Lung (tissue), 12 donors: ENCODE results near the gene TP53I3. TPM values are rescaled to one million over a fixed set of nuclear protein-coding genes. Genes with fewer than 3 reads are reported as not detected.

ENCODE experiments used
- ATAC-seq: fragments of 200-7000 bp; cut with Tn5 transposase; one replicate; pipeline ENCODE4 v1.9.1; 2020; ENCODE audit warnings: moderate number of reproducible peaks; ENCODE audit not compliant: insufficient read depth, low FRiP score
- DNase-seq, 3 donors: peaks; one replicate each; pipeline ENCODE4 v3.0.0-alpha.2; 2013 to 2017
- H3K27ac ChIP-seq, 2 donors: one replicate each; pipeline ENCODE4 v1.5.1; 2013; ENCODE audit warnings: mild to moderate bottlenecking in 2 of 2, moderate library complexity in 2 of 2, control low read depth in 1 of 2, inconsistent platforms in 1 of 2, low read depth in 1 of 2, low read length in 1 of 2
- H3K27me3 ChIP-seq, 3 donors: one replicate each; pipeline ENCODE4 v1.5.1; 2013; ENCODE audit warnings: low read length in 2 of 3; ENCODE audit not compliant: control insufficient read depth in 3 of 3, insufficient read depth in 3 of 3
- H3K36me3 ChIP-seq, 4 donors: one replicate each; pipeline ENCODE4 v1.5.1; 2013; ENCODE audit warnings: low read length in 4 of 4, mild to moderate bottlenecking in 1 of 4, moderate library complexity in 1 of 4; ENCODE audit not compliant: control insufficient read depth in 4 of 4, insufficient read depth in 4 of 4
- H3K4me1 ChIP-seq, 5 donors: one replicate each; pipeline ENCODE4 v1.5.1; 2013; ENCODE audit warnings: low read length in 5 of 5, mild to moderate bottlenecking in 2 of 5, moderate library complexity in 1 of 5; ENCODE audit not compliant: control insufficient read depth in 5 of 5, insufficient read depth in 5 of 5
- H3K4me3 ChIP-seq: one replicate; pipeline ENCODE4 v1.5.1; 2013; ENCODE audit warnings: mild to moderate bottlenecking, control low read depth, moderate library complexity
- H3K9ac ChIP-seq, 2 donors: one replicate each; pipeline ENCODE4 v1.5.1; 2013; ENCODE audit warnings: low read length in 2 of 2, control low read depth in 1 of 2; ENCODE audit not compliant: insufficient read depth in 1 of 2
- H3K9me3 ChIP-seq, 4 donors: one replicate each; pipeline ENCODE4 v1.5.1; 2013; ENCODE audit warnings: low read length in 3 of 4, mild to moderate bottlenecking in 1 of 4, moderate library complexity in 1 of 4; ENCODE audit not compliant: control insufficient read depth in 4 of 4, insufficient read depth in 3 of 4
- CTCF ChIP-seq: IDR thresholded peaks from 2 replicates; pipeline ENCODE4 v1.5.1; 2012; ENCODE audit warnings: mild to moderate bottlenecking; ENCODE audit errors: control extremely low read depth, extremely low read depth
- WGBS, 2 donors: extraction: QIAGEN DNeasy Blood & Tissue Kit; methylation state at CpG; one replicate each; pipeline ENCODE4 v1.1.7; 2013; 5-methylcytosine and 5-hydroxymethylcytosine counted together
- polyA plus RNA-seq, 2 donors: library from polyadenylated mRNA; stranded (reverse); fragments of 200-250 nt; gene quantifications; one replicate each; pipeline ENCODE4 v1.2.1, GENCODE V29; 2013
- total RNA-seq, 2 donors: library from RNA; depleted of rRNA in 1 of 2; stranded (reverse); fragments of >200 nt in 1 of 2; gene quantifications; one replicate each; pipeline ENCODE4 v1.2.1, GENCODE V29; 2014 to 2021
- donor health status: control.
- donor health status: control.
- donor health status: Bipolar disorder and iron deficiency.
- donor health status: healthy.
- donor health status: DM: yes; HTN: yes; CAD: no.

Gene TP53I3
- total and polyA plus RNA-seq, 4 donors = 35.7 to 63.8 (median 52.9) TPM

- Histone ChIP-seq H3K36me3 (peaks cover 0 to 4% (median 1%) of the 10 kb centered on the region in 4 donors), H3K4me1 (peaks cover 0 to 8% (median under 1%) of the 10 kb centered on the region in 5 donors), H3K4me3 (no peak overlapping the region), H3K9ac (no peak overlapping the region), H3K27ac (no peak overlapping the region), H3K27me3 (no peaks in the 10 kb centered on the region), H3K9me3 (no peaks in the 10 kb centered on the region)
- 39 to 49% methylated on average over 2 of the region's 2 CpGs for WGBS, 2 donors
- DNase-seq = no peak
- ATAC-seq = no peak
- TF ChIP-seq CTCF = no peak
These were observed 4.3 kb upstream of the TP53I3 start for GRCh38 chr2:24088821-24089359.

DNA sequence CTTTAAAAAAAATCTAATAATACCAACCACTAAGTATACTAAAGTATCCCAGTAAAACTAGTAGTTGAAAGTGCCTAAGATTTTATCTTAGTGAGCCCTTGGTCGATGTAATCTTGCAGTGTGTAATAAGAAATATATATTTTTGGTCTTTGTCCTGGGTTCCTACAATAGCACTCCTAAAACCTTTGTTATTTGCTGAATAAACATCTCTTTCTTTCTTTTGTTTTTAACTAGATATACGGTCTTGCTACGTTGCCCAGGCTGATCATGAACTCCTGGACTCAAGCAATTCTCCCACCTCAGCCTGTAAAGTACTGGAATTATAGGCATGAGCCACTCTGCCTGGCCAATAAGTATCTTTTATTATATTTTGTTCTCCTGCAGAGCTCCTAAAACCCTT lies 2.4 kb upstream of the TP53I3 start:
- WGBS, 2 donors = 92 to 93% methylated on average over 3 of the region's 3 CpGs
- no peak for TF ChIP-seq CTCF
- DNase-seq (no peak), ATAC-seq (no peak)
- H3K9me3 ChIP-seq = no peaks in the 10 kb centered on the region
- no peak overlapping the region for H3K4me3 ChIP-seq
- H3K27ac ChIP-seq = no peak overlapping the region
- H3K4me1 ChIP-seq = peaks cover 0 to 19% (median 5%) of the 10 kb centered on the region in 5 donors
- H3K27me3 ChIP-seq = no peaks in the 10 kb centered on the region
- no peak overlapping the region for H3K9ac ChIP-seq
- H3K36me3 ChIP-seq = peaks cover 2 to 12% (median 10%) of the 10 kb centered on the region in 4 donors

- Histone ChIP-seq H3K4me1 (peaks cover 0 to 19% (median 5%) of the 10 kb centered on the region in 5 donors), H3K27me3 (no peaks in the 10 kb centered on the region), H3K9ac (no peak overlapping the region), H3K9me3 (no peaks in the 10 kb centered on the region), H3K4me3 (no peak overlapping the region), H3K36me3 (peaks cover 2 to 16% (median 14%) of the 10 kb centered on the region in 4 donors), H3K27ac (no peak overlapping the region)
- ATAC-seq (no peak), DNase-seq (no peak)
- 93 to 94% methylated on average over 1 of the region's 1 CpG for WGBS, 2 donors
- TF ChIP-seq CTCF = no peak
These were observed 1.6 kb upstream of the TP53I3 start for GRCh38 chr2:24086241-24086640.

DNA sequence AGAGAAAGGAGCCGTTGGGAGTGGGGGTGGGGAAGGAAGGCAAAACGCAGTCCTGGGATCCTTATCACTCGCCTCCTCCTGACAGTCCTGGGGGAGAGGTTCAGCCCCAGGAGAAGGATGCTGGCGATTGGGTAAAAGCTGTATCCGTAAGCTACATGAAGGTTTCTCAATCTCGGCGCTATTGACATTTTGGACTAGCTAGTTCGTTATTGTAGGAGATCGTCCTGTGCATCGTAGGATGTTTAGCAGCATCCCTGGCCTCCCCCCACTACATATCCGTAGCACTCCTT lies 511 bp upstream of the TP53I3 start:
- Histone ChIP-seq H3K27me3 (no peaks in the 10 kb centered on the region), H3K9ac (peak overlapping the region; percentile 42 to 96), H3K9me3 (no peaks in the 10 kb centered on the region), H3K27ac (peak overlapping the region; percentile 88 to 92), H3K36me3 (peaks cover 5 to 22% (median 19%) of the 10 kb centered on the region in 4 donors), H3K4me3 (peak overlapping the region; percentile 38), H3K4me1 (peaks cover 0 to 19% (median 5%) of the 10 kb centered on the region in 5 donors)
- DNase-seq (no peak), ATAC-seq (no peak)
- TF ChIP-seq CTCF = no peak
- WGBS, 2 donors = 16 to 25% methylated on average over 11 of the region's 11 CpGs
